Measurements from ENCODE around the gene CHRNE. TPM values are rescaled to one million over a fixed set of nuclear protein-coding genes. Genes with fewer than 3 reads are reported as not detected.

The CHRNE gene
- total RNA-seq (2014; rRNA removed; shearing (Covaris generic)) (0.23 and 1.2 TPM in 2 replicates), polyA plus RNA-seq (2016; fragmentation: Nextera tagmentation; extraction: Ambion mirVana) (0.24 and 0.50 TPM in 2 replicates)
- long read RNA-seq = 0 reads

DNA sequence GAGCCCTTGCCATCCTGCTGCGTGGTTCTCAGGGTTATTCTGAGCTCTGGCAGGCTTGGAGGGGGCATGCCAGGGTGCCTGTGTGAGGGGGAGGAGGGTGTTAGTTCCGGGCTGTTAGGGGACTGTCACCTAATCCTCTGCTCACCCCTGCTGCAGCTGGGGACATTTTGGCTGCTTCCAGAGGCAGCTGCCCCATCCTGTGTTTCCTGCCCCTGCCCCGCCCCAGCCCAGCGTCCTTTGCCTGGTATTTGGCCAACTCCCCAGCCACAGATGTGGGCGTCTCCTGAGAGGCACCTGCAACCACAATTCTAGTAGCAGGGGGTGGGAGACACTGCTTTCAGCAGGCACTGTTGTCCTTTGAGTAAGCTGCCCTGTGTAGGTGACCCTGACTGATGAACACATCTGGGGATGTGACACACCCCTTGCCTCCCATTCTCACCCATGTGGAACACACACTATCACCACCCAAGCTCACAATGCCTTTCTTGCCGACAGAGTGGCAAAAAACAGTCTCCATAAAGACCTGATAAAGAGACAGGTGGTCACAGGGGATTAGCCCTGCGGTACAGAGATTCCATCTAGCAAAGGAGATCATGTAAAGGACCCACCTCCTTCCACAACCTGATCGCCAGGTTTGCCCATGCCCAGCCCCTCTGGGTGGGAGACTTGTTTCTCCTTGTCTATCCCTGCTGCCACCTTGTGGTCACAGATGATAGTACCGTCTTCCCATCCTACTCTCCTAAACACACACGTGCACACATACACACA, at the start of gene CHRNE:
Gene CHRNE, minus strand, starts transcription at position 48 of the 768 bp plus-strand sequence. Its CDS starts 35 bp downstream, at position 13.
- H3K4me3 Mint-ChIP-seq = no peak within 1 kb of the TSS; the same call in 2 of the 3 replicates
- Histone ChIP-seq H3K4me2 (no peak within 1 kb of the TSS), H2AFZ (no peak within 1 kb of the TSS), H3K27ac (ENCODE audit: low read depth) (no peak within 1 kb of the TSS), H3K4me3 (no peak within 1 kb of the TSS), H3F3A (replicated peaks; ENCODE audit: low read depth) (peaks cover 35% of the 10 kb centered on the region), H3K36me3 (ENCODE audit: insufficient read depth) (no peaks in the 10 kb centered on the region), H3K4me1 (ENCODE audit: insufficient read depth) (0 out of 2 replicates have a peak, but pooled peaks cover 3% of the 10 kb centered on the region), H4K20me1 (replicated peaks; ENCODE audit: insufficient read depth) (no peaks in the 10 kb centered on the region), H3K27me3 (ENCODE audit: insufficient read depth) (peaks cover 9% of the 10 kb centered on the region), H3K79me2 (replicated peaks; ENCODE audit: insufficient read depth) (no peaks in the 10 kb centered on the region), H3K9me2 (ENCODE audit: insufficient read depth) (no peaks in the 10 kb centered on the region)
- DNase-seq (ENCODE audit: low spot score) = peak; percentile 96
- peaks cover 25% of the 10 kb centered on the region for H3K27me3 Mint-ChIP-seq (ENCODE audit: insufficient read depth, low read depth, poor library complexity)
- H3K9me3 Mint-ChIP-seq = no peaks in the 10 kb centered on the region
- TF ChIP-seq, protein P1, sequence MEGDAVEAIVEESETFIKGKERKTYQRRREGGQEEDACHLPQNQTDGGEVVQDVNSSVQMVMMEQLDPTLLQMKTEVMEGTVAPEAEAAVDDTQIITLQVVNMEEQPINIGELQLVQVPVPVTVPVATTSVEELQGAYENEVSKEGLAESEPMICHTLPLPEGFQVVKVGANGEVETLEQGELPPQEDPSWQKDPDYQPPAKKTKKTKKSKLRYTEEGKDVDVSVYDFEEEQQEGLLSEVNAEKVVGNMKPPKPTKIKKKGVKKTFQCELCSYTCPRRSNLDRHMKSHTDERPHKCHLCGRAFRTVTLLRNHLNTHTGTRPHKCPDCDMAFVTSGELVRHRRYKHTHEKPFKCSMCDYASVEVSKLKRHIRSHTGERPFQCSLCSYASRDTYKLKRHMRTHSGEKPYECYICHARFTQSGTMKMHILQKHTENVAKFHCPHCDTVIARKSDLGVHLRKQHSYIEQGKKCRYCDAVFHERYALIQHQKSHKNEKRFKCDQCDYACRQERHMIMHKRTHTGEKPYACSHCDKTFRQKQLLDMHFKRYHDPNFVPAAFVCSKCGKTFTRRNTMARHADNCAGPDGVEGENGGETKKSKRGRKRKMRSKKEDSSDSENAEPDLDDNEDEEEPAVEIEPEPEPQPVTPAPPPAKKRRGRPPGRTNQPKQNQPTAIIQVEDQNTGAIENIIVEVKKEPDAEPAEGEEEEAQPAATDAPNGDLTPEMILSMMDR (conservative IDR thresholded peaks at IDR 0.05; ENCODE audit: low read depth in 2 of 2) = peak; percentile 82 to 92
- TF ChIP-seq POLR2AphosphoS5 (IDR thresholded peaks at IDR 0.05; ENCODE audit: low read depth) (no peak), CREB1 (CRISPR knock-in tag; IDR thresholded peaks at IDR 0.05; ENCODE audit: low read depth) (0 out of 2 replicates have a peak, but pooled peaks have one; percentile 11)
- no peaks in the 10 kb centered on the region for H3K36me3 Mint-ChIP-seq (ENCODE audit: low read depth)
- peak; percentile 15 for ATAC-seq
- H3K27ac Mint-ChIP-seq = no peak within 1 kb of the TSS
- peaks cover 15% of the 10 kb centered on the region for H3K4me1 Mint-ChIP-seq

- peak overlapping the region; percentile 88 for H3K4me3 Mint-ChIP-seq
- no peak overlapping the region for H3K27ac Mint-ChIP-seq
- H3K36me3 ChIP-seq (ENCODE audit: insufficient read depth) = peaks cover 4% of the 10 kb centered on the region; the same call in 1 of the 2 replicates
- H3K27me3 ChIP-seq (ENCODE audit: insufficient read depth) = no peaks in the 10 kb centered on the region
- peaks cover 18% of the 10 kb centered on the region for H3K79me2 ChIP-seq (replicated peaks; ENCODE audit: insufficient read depth)
- ATAC-seq (no peak), DNase-seq (ENCODE audit: low spot score) (no peak)
- H3K4me3 ChIP-seq = peak overlapping the region; percentile 96
- H4K20me1 ChIP-seq (replicated peaks; ENCODE audit: insufficient read depth) = peaks cover 5% of the 10 kb centered on the region
- peaks cover 19% of the 10 kb centered on the region for H3K36me3 Mint-ChIP-seq (ENCODE audit: low read depth)
- peaks cover 30% of the 10 kb centered on the region for H3K4me1 Mint-ChIP-seq
- peak overlapping the region; percentile 96; the same call in 1 of the 2 replicates for H3K27ac ChIP-seq (ENCODE audit: low read depth)
- H3K4me1 ChIP-seq (ENCODE audit: insufficient read depth) = peaks cover 21% of the 10 kb centered on the region
- peaks cover 4% of the 10 kb centered on the region; the same call in 2 of the 3 replicates for H3K9me3 Mint-ChIP-seq
- H3K27me3 Mint-ChIP-seq (ENCODE audit: insufficient read depth, low read depth, poor library complexity) = peaks cover 18% of the 10 kb centered on the region
- H2AFZ ChIP-seq = no peak overlapping the region
- peaks cover 9% of the 10 kb centered on the region for H3F3A ChIP-seq (replicated peaks; ENCODE audit: low read depth)
- H3K4me2 ChIP-seq = peak overlapping the region; percentile 96
- no peak for TF ChIP-seq ZNF114 (CRISPR knock-in tag; IDR thresholded peaks at IDR 0.05)
- TF ChIP-seq, protein P1 (conservative IDR thresholded peaks at IDR 0.05; ENCODE audit: low read depth in 2 of 2) = no peak
- no peak for TF ChIP-seq EZH2 (IDR thresholded peaks at IDR 0.05; ENCODE audit: low read depth, unreplicated experiment)
- TF ChIP-seq CREB1 (CRISPR knock-in tag; IDR thresholded peaks at IDR 0.05; ENCODE audit: low read depth) = no peak
- no peak for TF ChIP-seq POLR2AphosphoS5 (IDR thresholded peaks at IDR 0.05; ENCODE audit: low read depth)
- no peak for TF ChIP-seq EZH2phosphoT487 (IDR thresholded peaks at IDR 0.05; ENCODE audit: unreplicated experiment)
- no peaks in the 10 kb centered on the region for H3K9me2 ChIP-seq (ENCODE audit: insufficient read depth)
These were observed 48.6 kb upstream of the CHRNE start for GRCh38 chr17:4951486-4951885.
